HG02970 (cell line): ENCODE results near the gene CLDN20.
"Not testable (repeated sequence)": the region's sequence is repeated elsewhere in the genome, so short reads cannot be mapped to it uniquely, and the experiment has no call there.

ENCODE experiments used
- ATAC-seq: cut with Tn5 transposase; IDR thresholded peaks from one replicate; pipeline ENCODE4 v1.9.1; 2021; ENCODE audit warnings: mild to moderate bottlenecking, moderate library complexity, moderate number of reproducible peaks; ENCODE audit not compliant: unreplicated experiment, low FRiP score

Gene CLDN20

DNA sequence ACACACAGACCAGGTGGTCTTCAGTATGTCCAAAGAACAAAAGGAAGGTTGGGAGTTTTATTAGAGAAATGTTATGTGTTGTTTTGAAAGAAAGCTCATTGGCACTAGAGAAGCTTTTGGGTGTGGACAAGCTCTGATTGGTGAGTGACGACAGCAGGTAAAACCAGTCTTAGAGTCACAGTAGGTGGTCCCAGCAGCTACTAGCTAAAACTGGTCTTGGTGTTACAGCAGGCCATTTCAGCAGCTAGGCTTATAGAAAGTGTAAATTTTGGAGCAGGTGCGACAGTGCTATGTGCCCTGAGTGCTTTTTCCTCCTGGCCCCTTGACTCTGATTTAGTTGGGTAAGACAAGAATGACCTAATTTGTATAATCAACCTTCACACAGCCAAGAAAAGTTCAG lies 3.6 kb downstream of the CLDN20 start:
- no peak for ATAC-seq

DNA sequence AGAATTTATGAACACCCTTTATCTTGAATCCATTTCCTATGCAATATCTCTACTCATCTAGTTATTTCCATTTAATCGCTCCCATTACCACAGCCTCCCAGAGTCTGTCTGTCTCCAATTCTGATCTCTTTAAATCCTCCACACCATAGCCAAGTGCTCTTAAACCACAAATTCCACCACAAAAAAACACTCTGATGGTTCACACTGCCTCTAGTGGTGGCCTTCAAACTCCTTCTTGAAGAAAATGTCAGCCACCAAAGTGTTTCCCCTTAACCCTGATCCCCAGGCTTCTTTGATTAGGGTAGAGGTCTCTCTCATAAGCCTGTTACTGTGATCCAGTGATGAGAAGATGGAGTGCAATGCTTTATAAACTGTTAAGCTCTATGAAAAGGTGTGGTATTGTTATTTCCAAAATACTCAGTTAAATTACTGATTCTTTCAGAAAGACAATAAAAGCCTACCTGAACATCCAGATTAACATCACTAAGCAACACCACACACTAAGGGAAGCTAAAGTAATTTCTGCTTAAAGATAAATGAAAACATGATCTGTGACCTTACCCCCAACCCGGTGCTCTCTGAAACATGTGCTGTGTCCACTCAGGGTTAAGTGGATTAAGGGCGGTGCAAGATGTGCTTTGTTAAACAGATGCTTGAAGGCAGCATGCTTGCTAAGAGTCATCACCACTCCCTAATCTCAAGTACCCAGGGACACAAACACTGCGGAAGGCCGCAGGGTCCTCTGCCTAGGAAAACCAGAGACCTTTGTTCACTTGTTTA lies 4.5 kb downstream of the CLDN20 start:
- ATAC-seq: not testable (repeated sequence)

DNA sequence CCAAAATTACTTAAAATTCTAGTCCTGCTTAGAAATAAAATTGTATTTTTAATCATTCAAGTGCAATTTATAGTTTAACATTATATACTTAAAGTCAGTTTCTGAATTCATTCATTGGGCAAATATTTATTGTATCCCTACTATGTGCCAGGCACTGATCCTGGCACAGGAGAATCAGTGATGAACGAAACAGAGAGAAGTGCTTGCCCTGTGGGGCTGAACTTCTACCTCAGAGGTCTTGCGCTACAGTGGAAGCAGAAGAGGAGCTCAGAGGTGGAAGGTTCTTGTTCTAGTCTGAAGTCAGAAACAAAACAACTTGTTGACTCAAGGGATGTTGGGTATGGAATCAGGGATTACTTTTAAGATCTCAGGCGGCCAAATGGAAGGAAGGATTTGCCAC lies 6.0 kb downstream of the CLDN20 start:
- no peak for ATAC-seq

DNA sequence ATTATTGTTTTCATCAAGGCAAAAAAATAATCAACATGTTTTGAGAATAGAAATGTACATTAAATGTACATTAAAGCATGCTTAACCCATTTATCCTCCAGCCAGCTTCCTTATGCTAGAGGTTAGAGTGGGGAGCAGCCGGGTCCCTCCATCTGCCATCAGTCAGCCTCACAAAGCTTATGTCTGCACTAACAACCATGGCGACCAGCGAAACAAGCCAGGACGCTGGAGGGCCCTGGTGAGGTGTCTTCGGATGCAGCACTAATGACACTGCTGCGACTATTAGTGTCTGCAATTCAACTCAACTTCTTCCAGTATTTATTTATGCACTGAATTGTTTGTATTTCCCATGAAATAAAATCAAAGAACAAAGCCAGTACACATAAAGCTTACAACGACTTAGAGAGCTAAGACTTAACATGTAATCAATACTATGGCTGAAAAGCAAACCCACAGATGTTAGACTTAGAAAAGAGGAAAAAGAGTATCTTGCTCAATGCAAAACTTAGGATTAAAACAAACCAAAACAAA lies 6.8 kb downstream of the CLDN20 start:
- no peak for ATAC-seq

DNA sequence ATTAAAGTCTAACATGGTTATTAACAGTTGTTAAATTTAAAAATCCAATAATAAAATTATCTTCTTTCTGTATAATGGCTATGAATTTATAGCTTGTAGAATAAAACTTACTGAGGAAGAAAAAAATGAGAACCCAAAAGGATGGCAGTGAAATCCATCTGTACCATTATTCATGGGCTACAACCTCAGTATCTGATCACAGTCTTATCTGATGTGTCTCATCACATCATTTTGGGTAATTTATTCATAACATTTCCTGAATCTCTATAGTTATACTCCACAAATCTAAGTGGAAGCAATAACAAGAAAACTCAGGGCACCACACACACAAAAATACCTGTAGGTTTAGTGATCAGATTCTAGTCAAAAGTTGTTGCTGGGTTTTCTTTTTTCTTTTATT lies 7.3 kb downstream of the CLDN20 start:
- no peak for ATAC-seq

DNA sequence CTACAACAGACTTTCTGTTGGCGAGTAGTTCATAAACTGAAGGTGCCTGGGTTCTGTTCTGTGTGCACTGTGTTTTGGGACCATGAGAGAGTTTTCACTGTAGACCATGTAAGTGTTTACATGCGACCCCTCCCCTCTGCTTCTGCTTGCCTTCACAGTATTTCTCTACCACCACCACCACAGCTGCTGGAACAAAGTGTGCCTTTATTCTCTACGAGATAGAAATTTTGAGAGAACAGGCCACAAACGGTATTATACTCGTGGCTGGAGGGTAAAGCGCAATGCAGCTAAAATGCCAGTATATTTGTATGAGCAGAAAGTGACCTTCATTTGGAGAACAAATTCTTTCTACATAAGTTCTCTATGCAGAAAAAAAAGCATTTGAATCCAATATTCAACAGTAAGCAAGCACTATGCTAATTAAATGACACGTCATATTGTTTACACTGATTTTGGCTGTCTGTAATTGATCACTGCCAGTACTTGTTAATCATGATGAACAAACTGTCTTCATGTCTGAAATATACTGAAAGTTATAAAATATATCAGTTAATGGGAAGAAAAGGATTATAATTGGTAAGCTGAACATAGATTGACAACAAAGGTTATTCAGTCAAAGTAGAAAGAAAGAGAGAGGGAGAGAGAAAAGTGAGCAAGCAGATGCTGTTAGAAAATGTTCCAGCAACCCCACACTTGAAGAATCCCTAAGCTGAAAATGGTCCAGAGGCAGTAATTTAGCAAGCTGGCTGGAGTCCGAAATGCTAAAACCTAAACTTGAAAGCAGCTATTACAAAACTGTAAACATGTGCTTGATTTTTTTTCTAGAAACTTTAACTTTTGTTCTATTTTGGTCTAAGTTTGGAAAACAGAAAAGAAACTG lies 8.8 kb downstream of the CLDN20 start:
- ATAC-seq: no peak

DNA sequence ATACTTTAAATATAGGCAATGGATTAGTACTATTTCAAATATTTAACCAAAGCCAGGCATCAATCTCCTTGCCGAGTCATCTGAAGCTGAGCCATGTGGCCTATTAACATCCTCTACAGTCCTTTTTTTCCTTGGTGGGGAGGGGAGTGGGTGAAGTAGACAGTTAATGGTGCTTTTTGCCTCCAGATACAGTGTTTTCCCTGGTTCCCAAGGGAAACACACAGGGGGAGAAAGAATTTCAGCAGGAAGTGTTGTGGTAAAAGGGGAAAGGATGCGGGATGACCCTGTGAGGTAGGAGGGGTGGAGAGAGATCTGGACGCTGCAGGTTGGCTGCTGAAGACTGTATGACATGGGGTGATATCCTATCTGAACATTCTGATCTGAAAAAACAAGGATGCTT lies 9.6 kb downstream of the CLDN20 start:
- no peak for ATAC-seq

DNA sequence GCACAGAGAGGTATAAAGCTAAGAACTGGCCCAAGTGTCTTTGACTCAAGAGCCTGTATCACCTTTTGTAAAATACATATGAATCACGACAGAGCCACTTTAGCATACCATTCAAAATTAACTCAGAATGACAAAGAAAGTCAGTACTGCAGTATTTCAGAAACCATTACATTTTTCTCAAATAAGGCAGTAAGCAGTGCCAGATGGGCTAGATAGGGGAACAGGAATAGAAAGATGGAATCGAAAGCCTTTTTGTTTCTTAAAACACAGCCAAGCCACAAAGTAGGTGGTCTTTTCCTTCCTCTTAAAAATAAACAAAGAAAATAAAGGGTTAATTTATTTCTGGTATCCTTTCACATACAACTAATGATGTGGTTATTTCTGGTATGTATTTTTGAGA lies 10.3 kb downstream of the CLDN20 start:
- ATAC-seq: no peak

DNA sequence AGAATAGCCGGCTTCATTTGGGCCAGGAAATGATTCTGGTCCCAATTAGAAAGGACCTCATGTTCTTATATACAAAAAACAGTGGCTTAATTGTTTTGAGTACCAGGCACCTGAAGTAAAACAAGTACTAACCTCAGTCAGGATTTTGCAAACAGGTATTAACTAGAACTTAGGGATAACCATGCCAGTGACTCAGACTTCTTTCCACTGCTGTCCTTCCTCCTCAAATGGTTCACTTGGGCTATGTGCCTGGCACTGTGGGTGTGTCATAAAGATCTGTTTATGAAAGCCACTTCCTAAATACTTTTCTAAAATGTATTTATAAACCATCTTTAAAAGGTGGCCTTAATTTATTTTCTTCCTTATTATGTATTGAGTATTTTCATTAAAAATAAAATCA lies 10.7 kb downstream of the CLDN20 start:
- no peak for ATAC-seq

DNA sequence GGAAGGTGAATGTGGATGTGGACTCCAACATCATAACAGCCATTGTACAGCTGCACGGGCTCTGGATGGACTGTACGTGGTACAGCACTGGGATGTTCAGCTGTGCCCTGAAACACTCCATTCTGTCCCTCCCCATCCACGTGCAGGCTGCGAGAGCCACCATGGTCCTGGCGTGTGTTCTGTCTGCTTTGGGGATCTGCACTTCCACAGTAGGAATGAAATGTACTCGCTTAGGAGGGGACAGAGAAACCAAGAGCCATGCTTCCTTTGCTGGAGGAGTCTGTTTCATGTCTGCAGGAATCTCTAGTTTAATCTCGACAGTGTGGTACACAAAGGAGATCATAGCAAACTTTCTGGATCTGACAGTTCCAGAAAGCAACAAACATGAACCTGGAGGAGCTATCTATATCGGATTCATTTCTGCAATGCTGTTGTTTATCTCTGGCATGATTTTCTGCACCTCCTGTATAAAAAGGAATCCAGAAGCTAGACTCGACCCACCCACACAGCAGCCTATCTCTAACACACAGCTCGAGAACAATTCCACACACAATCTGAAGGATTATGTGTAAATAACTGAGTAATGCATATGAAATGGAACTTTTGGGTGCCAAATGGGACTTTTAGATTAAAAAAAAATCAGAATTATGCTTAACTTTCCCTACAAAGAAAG lies 12.1 kb downstream of the CLDN20 start:
- ATAC-seq: no peak

DNA sequence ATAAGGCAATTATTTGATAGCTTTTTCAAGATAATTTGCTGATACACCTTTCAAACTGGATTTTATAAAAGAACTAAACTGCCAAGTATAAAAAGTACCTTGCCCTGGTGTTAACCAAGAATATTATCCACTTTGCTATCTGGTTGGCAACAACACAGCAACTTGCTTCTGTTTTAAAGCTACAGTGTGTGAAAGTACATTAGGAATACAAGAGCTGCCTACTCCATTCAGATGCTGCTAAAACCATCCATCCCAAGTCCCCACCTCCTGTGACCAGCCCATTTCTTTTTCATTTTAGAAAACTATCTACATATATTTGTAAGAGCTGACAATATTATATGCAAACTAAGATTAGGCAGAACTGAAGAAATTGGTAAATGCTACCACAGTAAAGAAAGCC lies 12.8 kb downstream of the CLDN20 start:
- ATAC-seq: no peak

DNA sequence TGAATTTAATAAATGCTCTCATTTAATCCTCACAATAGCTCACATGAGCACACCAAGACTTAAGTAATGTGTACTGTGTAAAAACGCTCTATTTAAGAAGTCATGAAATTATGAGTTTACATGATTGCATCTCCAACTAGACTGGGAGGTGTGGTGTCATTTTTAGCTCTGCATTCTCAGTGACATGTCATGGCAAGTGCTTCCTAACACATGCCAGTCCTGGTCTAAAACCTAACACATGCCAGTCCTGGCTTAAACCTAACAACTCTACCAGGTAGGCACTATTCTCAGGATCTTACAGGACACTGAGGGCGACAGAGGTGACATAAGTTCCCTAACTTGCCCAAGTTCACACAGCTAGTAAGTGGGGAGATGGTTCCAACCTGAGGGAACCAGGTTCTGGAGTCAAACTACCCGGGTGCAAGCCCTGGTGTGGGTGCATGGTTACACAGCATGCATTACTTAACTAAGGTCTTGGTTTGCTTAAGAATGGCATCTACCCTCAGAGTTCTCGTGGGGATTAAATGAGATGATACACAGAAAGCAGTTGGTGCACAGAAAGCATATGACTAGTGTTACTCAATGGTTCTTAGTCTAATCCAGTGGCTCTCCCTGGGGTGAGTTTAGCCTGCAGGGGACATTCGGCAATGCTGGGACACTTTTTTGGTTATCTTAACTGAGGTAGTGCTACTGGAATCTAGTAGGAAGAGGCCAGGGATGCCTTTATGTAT lies 14.7 kb downstream of the CLDN20 start:
- no peak for ATAC-seq

DNA sequence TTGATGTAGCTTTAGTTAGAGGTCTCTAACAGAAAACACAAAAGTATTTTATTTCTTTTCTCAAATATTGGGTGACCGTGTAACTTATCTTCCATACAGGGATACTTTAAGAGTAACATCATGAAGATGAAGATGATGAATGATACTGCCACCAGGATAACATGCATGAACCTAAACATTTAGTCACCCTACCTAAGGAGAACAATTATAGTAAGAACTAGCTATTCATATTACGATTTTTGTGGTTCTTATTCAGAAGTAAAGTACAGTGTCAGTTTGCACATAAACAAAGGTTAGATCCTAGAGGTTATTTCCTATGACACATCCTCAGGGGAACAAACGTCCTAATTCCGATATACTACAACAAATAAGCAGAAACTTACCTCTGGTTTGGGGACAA lies 21.0 kb downstream of the CLDN20 start:
- ATAC-seq: no peak

DNA sequence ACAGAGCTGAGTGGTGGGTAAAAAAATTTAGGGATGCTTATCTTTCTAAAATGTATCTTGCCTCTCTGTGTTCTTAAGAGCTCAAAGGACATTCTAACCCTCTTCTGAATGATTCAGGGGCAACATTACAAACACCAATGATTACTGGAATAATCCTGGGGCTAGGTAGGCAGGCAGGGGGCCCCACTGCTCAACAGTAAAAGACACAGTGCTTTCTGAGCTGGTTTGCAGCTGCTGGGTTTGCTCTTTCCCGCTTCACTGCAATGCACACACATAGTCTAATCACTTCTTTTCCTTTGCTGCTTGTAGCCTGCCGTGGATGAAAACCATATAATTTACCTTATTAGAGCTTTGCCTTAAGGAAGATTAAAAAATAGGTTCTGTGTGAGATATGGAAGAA lies 23.9 kb downstream of the CLDN20 start:
- no peak for ATAC-seq

DNA sequence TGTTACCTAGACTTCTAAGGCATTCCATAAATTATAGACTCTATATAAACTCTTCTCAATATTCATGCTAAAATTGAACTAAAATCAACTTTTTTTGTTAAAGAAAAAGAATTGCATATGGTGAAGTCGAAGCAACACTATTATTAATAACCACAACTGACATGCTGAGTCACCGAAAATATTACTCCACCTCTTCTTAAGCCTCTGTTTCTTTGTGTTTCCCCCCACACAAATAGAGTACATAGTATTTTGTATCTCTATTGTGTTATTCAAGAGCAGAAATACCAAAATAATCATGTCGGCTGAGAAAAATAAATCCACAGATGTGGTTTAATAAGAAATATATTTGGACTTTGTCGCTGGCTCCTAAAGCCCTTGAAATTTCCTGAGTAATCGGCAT lies 26.7 kb downstream of the CLDN20 start:
- no peak for ATAC-seq

DNA sequence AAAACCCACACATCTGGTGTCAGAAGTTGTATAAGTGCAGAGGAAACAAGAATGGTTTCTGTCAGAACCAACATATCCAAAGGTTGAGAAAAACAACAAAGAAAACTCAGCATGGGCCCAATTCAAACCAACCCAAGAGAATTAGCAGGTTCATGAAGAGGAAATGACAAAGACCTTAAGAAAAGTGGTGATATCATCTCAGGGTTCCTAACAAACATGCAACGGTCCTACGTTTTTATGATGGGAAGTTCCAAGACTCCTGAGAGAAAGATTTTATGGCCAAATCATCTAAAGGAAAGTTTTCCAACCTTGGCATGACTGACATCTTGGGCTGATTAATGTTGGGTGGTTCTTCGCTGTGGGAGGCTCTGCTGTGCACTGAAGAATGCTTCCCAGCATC lies 27.5 kb downstream of the CLDN20 start:
- ATAC-seq: no peak

DNA sequence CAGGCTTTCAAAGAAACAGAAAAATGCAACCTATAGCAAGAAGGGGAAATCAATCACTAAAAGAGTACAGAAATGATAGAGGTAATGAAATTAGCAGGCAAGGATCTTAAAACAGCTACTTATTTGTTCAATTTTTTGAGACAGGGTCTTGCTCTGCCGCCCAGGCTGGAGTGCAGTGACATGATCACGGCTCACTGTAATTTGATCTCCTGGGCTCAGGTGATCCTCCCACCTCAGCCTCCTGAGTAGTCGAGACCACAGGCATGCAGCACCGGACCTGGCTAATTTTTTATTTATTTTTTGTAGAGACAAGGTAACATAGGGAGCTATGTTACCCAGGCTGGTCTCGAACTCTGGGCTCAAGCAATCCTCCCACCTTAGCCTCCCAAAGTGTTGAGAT lies 28.9 kb downstream of the CLDN20 start:
- no peak for ATAC-seq

DNA sequence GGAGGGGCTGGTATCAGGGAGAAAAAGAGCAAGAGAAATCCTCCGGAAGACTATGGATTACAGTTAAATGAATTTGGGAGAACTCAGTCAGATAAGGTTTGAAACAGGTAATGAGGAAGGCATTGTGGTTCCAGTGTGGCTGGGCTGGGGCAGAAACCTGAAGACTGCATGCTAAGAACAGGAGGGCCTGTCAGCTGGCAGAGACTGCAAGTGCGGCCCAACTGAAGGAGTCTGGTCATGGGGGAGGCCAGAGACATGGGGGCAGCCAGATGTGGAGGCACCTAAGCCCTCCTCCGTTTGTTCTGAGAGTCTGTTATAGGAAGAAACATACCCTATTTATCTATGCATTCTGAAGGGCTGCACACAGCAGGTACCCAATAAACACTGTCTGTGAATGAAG lies 33.9 kb downstream of the CLDN20 start:
- no peak for ATAC-seq

DNA sequence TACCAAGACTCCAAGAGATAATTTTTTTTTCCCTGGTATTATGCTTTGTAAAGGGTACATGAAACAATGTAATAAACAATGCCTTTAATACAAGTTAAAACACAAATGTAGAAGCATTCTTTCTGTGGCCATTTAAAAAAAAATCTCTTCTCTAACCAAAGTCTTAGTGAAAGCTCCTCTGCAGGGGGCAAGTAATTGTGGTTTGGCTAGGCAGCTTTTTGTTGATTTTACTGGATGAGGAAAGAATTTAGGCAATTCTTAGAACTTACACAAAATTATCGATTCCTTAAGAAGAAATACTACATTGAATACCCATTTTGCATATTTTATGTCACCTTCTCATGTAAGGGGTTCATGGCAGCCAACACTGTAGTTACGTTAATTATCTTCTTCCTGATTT lies 38.1 kb downstream of the CLDN20 start:
- no peak for ATAC-seq

DNA sequence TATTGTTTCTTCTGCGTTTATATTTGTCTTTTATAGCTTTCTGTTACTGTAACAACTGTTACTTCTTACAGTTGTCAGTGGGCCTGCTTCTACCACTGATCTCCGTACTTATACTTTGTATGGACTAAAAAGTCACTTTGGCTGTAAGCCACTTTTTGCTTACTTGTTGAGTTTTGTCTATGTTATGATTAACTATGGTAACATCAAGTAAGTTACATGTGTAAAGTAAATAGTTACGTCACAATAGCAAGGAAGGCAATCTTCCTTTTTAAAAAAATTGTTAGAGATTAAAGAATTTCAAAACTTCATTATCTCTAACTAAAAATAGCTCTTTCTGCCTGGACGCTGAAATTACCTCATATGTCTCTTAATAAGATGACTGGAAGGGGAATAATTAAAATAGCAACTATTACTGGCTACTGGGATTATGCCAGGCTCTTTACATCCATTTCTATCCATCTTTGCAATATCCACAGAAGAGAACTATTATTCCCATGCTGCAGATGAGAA lies 39.6 kb downstream of the CLDN20 start:
- no peak for ATAC-seq
